ENCODE data around the gene SELENON. TPM values are rescaled to one million over a fixed set of nuclear protein-coding genes. Genes with fewer than 3 reads are reported as not detected.

SELENON gene
- total RNA-seq, 8 experiments from 2014 or later: 10.5 to 56.7 (median 21.3) TPM

- in situ Hi-C loops (cut with MboI; ENCODE audit: low pct_unique_long_range_greater_than_20kb in 2 of 9, low sequenced_read_pairs in 9 of 9, unreplicated experiment in 9 of 9): no loop called here
- peaks cover 29 to 33% of the 10 kb centered on the region in 2 donors for H3K4me1 ChIP-seq (replicated peaks in 1 of 2)
- no peak overlapping the region for H3K27ac ChIP-seq
- H3K4me3 ChIP-seq: no peak overlapping the region
- WGBS, 10 experiments: 7 to 57% (median 40%) methylated on average over 1 to 3 of the region's 4 CpGs; no CpG with 5 or more reads in 5 of the 10 experiments
- peak in 3 of 8 experiments; percentile 88 to 97 (median 95) for ATAC-seq (replicated peaks in 6 of 8)
Measured at GRCh38 chr1:25773441-25774125, 26.4 kb upstream of the SELENON start.

- WGBS, 10 experiments: 63 to 100% (median 85%) methylated on average over 3 to 11 of the region's 13 CpGs; no CpG with 5 or more reads in 2 of the 10 experiments
- H3K27ac ChIP-seq: no peak overlapping the region
- no peak for ATAC-seq (replicated peaks in 6 of 8)
- in situ Hi-C loops (cut with MboI; ENCODE audit: low pct_unique_long_range_greater_than_20kb in 2 of 9, low sequenced_read_pairs in 9 of 9, unreplicated experiment in 9 of 9): no loop called here
- no peak overlapping the region for H3K4me3 ChIP-seq
- peaks cover 29 to 33% of the 10 kb centered on the region in 2 donors for H3K4me1 ChIP-seq (replicated peaks in 1 of 2)
Measured at GRCh38 chr1:25774206-25774803, 25.7 kb upstream of the SELENON start.

- Histone ChIP-seq H3K4me3 (no peak overlapping the region), H3K4me1 (replicated peaks in 1 of 2) (peaks cover 21 to 26% of the 10 kb centered on the region in 2 donors), H3K27ac (no peak overlapping the region)
- ATAC-seq (replicated peaks in 6 of 8): no peak
- in situ Hi-C loops (cut with MboI; ENCODE audit: low pct_unique_long_range_greater_than_20kb in 2 of 9, low sequenced_read_pairs in 9 of 9, unreplicated experiment in 9 of 9): loop anchor here in 4 of 9 experiments (25.0 kb wide), 1 partner anchor 163 kb away; the partner anchor contains the start of gene MAN1C1 (in 4 of the 4)
- 50 to 90% (median 65%) methylated on average over 2 to 16 of the region's 16 CpGs; no CpG with 5 or more reads in 1 of the 10 experiments for whole genome bisulfite sequencing, 10 experiments
Measured at GRCh38 chr1:25774921-25775771, 24.8 kb upstream of the SELENON start.

GRCh38 chr1:25779388-25779787 is 20.6 kb upstream of the SELENON start:
- ATAC-seq (replicated peaks in 6 of 8): peak in 3 of 8 experiments; percentile 20 to 65 (median 39)
- peaks cover under 1 to 9% of the 10 kb centered on the region in 2 donors for H3K4me1 ChIP-seq (replicated peaks in 1 of 2)
- in situ Hi-C loops (cut with MboI; ENCODE audit: low pct_unique_long_range_greater_than_20kb in 2 of 9, low sequenced_read_pairs in 9 of 9, unreplicated experiment in 9 of 9): loop anchor here in 4 of 9 experiments (25.0 kb wide), 1 partner anchor 167 kb away; the partner anchor contains the start of gene MAN1C1 (in 4 of the 4)
- WGBS, 10 experiments: 59 to 93% (median 83%) methylated on average over 2 to 7 of the region's 8 CpGs; no CpG with 5 or more reads in 3 of the 10 experiments
- no peak overlapping the region for H3K4me3 ChIP-seq
- no peak overlapping the region for H3K27ac ChIP-seq

DNA sequence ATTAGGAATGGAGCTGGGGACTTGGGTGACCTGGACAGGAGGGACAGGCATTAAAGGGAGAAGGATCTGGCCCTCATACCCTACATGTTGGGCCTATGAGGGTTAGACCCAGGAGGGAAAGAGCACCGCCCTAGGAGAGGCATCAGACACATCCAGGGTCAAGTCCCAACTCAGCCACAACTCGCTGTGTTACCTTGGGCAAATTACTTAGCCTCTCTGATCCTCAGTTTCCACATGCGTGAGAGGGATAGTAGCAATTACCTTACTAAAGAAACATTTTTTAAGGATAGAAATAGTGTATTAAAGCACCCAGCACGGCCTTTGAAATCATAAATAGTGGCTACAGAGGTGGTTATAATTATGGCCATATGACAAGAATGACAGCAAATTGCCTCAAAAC is 20.1 kb upstream of the SELENON start:
- Histone ChIP-seq H3K4me1 (replicated peaks in 1 of 2) (peaks cover 5 to 14% of the 10 kb centered on the region in 2 donors), H3K4me3 (no peak overlapping the region), H3K27ac (no peak overlapping the region)
- ATAC-seq (replicated peaks in 6 of 8): no peak
- WGBS, 10 experiments: 38 to 100% (median 95%) methylated on average over 1 to 4 of the region's 4 CpGs; no CpG with 5 or more reads in 1 of the 10 experiments
- in situ Hi-C loops (cut with MboI; ENCODE audit: low pct_unique_long_range_greater_than_20kb in 2 of 9, low sequenced_read_pairs in 9 of 9, unreplicated experiment in 9 of 9): loop anchor here in 4 of 9 experiments (25.0 kb wide), 1 partner anchor 168 kb away; the partner anchor contains the start of gene MAN1C1 (in 4 of the 4)

DNA sequence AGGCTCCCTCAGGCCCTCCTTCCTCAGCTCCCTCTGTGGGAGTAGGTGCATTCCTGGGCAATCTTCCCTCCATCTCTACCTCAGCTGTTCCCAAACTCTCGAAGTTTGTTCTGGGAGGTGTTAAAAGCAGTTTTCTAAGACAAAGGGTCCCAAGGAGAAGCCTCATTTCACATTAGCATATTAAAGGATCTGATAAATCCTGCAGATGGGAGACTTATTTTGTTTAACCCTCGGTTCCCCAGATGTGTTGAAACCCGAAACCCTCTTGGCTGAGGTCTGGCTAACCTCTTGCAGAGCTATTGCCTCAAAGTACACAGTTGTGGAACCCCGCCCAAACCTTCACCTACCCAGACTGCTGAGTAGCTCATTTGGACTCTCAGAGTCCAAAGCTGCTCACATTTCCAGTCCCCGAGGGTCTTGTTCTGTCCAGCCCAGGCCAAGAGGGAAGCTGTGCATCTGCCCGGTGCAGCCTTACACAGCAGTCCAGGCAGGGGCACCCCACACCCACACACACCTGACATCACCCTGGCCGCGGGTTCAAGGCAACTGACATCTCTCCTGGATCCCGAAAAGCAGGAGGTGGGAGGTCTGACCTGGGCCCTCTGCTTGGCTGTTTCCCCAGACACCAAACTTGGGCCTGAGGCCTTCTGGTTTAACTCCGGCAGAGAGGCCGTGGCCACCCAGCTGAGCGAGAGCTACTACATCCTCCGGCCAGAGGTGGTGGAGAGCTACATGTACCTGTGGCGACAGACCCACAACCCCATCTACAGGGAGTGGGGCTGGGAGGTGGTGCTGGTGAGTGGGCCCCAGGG is 19.5 kb upstream of the SELENON start:
- Histone ChIP-seq H3K27ac (no peak overlapping the region), H3K4me3 (no peak overlapping the region), H3K4me1 (replicated peaks in 1 of 2) (peaks cover 6 to 17% of the 10 kb centered on the region in 2 donors)
- 35 to 88% (median 65%) methylated on average over 2 to 9 of the region's 14 CpGs; no CpG with 5 or more reads in 3 of the 10 experiments for WGBS, 10 experiments
- in situ Hi-C loops (cut with MboI; ENCODE audit: low pct_unique_long_range_greater_than_20kb in 2 of 9, low sequenced_read_pairs in 9 of 9, unreplicated experiment in 9 of 9): loop anchor here in 4 of 9 experiments (25.0 kb wide), 1 partner anchor 168 kb away; the partner anchor contains the start of gene MAN1C1 (in 4 of the 4)
- peak in 4 of 8 experiments; percentile 6 to 77 (median 46) for ATAC-seq (replicated peaks in 6 of 8)

DNA sequence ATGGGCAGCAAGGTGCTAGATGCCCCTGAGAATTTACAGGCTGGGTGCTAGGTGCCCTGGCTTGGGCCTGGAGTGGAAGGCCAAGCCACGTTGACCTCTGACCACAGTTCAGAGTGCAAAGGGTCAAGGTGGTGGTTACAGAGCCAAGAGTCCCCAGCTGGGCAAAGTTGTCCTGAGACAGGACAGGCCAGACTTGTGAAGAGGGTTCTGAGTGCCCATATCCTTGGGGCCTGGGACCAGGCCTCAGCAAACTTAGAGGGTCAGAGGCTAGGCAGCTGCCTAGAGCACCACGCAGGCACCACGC is 18.9 kb upstream of the SELENON start:
- H3K27ac ChIP-seq: no peak overlapping the region
- in situ Hi-C loops (cut with MboI; ENCODE audit: low pct_unique_long_range_greater_than_20kb in 2 of 9, low sequenced_read_pairs in 9 of 9, unreplicated experiment in 9 of 9): loop anchor here in 4 of 9 experiments (25.0 kb wide), 1 partner anchor 169 kb away; the partner anchor contains the start of gene MAN1C1 (in 4 of the 4)
- WGBS, 10 experiments: 95% methylated on average over 3 of the region's 3 CpGs; no CpG with 5 or more reads in 9 of the 10 experiments

GRCh38 chr1:25782608-25783201 is 17.3 kb upstream of the SELENON start:
- WGBS, 10 experiments: 20 to 91% (median 81%) methylated on average over 1 to 16 of the region's 18 CpGs; no CpG with 5 or more reads in 5 of the 10 experiments
- no peak for ATAC-seq (replicated peaks in 6 of 8)
- in situ Hi-C loops (cut with MboI; ENCODE audit: low pct_unique_long_range_greater_than_20kb in 2 of 9, low sequenced_read_pairs in 9 of 9, unreplicated experiment in 9 of 9): loop anchor here in 4 of 9 experiments (25.0 kb wide), 1 partner anchor 170 kb away; the partner anchor contains the start of gene MAN1C1 (in 4 of the 4)
- Histone ChIP-seq H3K4me1 (replicated peaks in 1 of 2) (peaks cover 19 to 34% of the 10 kb centered on the region in 2 donors), H3K27ac (no peak overlapping the region), H3K4me3 (no peak overlapping the region)

More for the DNA sequence above, 18.9 kb upstream of the SELENON start:
- Histone ChIP-seq H3K4me3 (no peak overlapping the region), H3K4me1 (replicated peaks in 1 of 2) (peaks cover 6 to 17% of the 10 kb centered on the region in 2 donors)
- ATAC-seq (replicated peaks in 6 of 8): peak in 2 of 8 experiments; percentile 4 to 10

- ATAC-seq (replicated peaks in 6 of 8): peak in 2 of 8 experiments; percentile 10 to 17
- H3K27ac ChIP-seq: no peak overlapping the region
- in situ Hi-C loops (cut with MboI; ENCODE audit: low pct_unique_long_range_greater_than_20kb in 2 of 9, low sequenced_read_pairs in 9 of 9, unreplicated experiment in 9 of 9): loop anchor here in 4 of 9 experiments (25.0 kb wide), 1 partner anchor 172 kb away; the partner anchor contains the start of gene MAN1C1 (in 4 of the 4)
- peaks cover 22 to 38% of the 10 kb centered on the region in 2 donors for H3K4me1 ChIP-seq (replicated peaks in 1 of 2)
- WGBS, 10 experiments: 40 to 87% (median 72%) methylated on average over 1 to 7 of the region's 9 CpGs; no CpG with 5 or more reads in 2 of the 10 experiments
- no peak overlapping the region for H3K4me3 ChIP-seq
Measured at GRCh38 chr1:25784575-25785051, 15.4 kb upstream of the SELENON start.

DNA sequence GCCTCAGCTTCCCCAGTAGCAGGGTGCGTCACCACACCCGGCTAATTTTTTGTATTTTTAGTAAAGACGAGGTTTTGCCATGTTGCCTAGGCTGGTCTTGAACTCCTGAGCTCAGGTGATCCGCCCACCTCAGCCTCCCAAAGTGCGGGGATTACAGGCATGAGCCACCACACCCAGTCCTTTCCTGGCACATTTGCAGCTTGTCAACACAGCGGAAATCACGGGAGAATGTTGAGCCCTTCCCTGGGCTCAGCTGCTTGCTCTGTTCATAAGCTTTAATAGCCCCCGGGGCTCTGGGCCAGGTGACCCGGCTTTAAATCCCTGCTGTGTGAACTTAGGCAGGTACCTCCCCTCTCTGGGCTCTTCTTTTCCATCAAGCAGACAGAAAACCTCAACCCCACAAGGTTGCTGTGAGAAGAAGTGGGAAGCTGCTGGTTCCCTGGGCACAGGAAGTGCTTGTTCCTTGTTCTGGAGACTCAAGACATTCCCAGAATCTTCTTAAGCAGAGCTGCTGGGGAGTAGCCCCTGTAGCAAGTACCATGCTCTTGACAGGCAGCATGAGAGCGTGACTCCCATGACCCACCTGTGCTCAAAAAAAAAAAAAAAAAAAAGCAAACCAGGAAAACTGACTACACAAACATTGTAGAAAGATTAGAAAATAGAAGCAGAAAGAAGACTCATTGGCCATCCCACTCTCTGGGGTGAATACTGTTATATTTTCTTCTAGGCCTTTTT is 14.5 kb upstream of the SELENON start:
- 65 to 94% (median 80%) methylated on average over 1 to 10 of the region's 10 CpGs; no CpG with 5 or more reads in 3 of the 10 experiments for WGBS, 10 experiments
- H3K4me3 ChIP-seq: no peak overlapping the region
- in situ Hi-C loops (cut with MboI; ENCODE audit: low pct_unique_long_range_greater_than_20kb in 2 of 9, low sequenced_read_pairs in 9 of 9, unreplicated experiment in 9 of 9): loop anchor here in 4 of 9 experiments (25.0 kb wide), 1 partner anchor 173 kb away; the partner anchor contains the start of gene MAN1C1 (in 4 of the 4)
- peaks cover 22 to 35% of the 10 kb centered on the region in 2 donors for H3K4me1 ChIP-seq (replicated peaks in 1 of 2)
- no peak overlapping the region for H3K27ac ChIP-seq
- ATAC-seq (replicated peaks in 6 of 8): peak in 3 of 8 experiments; percentile 54 to 81 (median 61)

All from motor neuron (in vitro differentiated cells).